Fibroblast of pulmonary artery (primary cell): Measurements from ENCODE around the gene FBXO22.

Experiments
- DNase-seq: peaks from one replicate; pipeline ENCODE4 v3.0.0-alpha.2; 2010; ENCODE audit warnings: low read depth
- H3K4me3 ChIP-seq: replicated peaks from 2 replicates; pipeline ENCODE4 v1.5.1; 2011; ENCODE audit warnings: low read depth, mild to moderate bottlenecking, control low read depth, low read length, moderate library complexity
- TF ChIP-seq, protein P1 (sequence below): IDR thresholded peaks from 2 replicates; pipeline ENCODE4 v1.5.1; 2011; ENCODE audit warnings: mild to moderate bottlenecking, control low read depth, low read length, inconsistent platforms; ENCODE audit errors: missing control alignments

FBXO22 gene

DNA sequence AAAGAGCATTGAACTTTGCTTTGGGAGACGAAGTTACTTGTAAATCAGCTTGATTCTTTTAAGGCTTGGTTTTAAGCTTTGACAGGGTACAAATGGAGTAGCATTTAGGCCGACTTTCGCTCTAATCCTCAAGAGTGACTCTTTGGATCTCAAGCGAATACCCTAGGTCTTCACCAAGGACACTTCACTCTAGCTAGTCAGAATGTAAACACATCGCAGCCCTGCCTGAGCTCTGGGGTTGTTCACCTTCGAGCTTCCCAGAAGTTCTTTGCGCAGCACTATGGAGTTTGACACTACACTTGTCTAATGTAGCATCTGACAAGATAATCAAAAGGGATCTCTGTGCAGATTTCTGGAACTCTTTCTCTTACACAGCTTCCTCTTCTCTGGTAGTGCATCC lies 86.2 kb downstream of the FBXO22 start:
- H3K4me3 ChIP-seq, result no peak overlapping the region
- TF ChIP-seq, protein P1, sequence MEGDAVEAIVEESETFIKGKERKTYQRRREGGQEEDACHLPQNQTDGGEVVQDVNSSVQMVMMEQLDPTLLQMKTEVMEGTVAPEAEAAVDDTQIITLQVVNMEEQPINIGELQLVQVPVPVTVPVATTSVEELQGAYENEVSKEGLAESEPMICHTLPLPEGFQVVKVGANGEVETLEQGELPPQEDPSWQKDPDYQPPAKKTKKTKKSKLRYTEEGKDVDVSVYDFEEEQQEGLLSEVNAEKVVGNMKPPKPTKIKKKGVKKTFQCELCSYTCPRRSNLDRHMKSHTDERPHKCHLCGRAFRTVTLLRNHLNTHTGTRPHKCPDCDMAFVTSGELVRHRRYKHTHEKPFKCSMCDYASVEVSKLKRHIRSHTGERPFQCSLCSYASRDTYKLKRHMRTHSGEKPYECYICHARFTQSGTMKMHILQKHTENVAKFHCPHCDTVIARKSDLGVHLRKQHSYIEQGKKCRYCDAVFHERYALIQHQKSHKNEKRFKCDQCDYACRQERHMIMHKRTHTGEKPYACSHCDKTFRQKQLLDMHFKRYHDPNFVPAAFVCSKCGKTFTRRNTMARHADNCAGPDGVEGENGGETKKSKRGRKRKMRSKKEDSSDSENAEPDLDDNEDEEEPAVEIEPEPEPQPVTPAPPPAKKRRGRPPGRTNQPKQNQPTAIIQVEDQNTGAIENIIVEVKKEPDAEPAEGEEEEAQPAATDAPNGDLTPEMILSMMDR, result no peak
- DNase-seq, result no peak
